GM10266 (cell line): Measurements from ENCODE around the gene ELSPBP1.

ENCODE experiments used
- DNase-seq: peaks from one replicate; pipeline ENCODE4 v3.0.0; 2012; ENCODE audit errors: extremely low spot score
- TF ChIP-seq, protein P1 (sequence below): IDR thresholded peaks from 2 replicates; pipeline ENCODE4 v1.5.1; 2012; ENCODE audit warnings: mild to moderate bottlenecking, low read depth; ENCODE audit not compliant: control insufficient read depth, insufficient read depth; ENCODE audit errors: missing control alignments

ELSPBP1 gene

DNA sequence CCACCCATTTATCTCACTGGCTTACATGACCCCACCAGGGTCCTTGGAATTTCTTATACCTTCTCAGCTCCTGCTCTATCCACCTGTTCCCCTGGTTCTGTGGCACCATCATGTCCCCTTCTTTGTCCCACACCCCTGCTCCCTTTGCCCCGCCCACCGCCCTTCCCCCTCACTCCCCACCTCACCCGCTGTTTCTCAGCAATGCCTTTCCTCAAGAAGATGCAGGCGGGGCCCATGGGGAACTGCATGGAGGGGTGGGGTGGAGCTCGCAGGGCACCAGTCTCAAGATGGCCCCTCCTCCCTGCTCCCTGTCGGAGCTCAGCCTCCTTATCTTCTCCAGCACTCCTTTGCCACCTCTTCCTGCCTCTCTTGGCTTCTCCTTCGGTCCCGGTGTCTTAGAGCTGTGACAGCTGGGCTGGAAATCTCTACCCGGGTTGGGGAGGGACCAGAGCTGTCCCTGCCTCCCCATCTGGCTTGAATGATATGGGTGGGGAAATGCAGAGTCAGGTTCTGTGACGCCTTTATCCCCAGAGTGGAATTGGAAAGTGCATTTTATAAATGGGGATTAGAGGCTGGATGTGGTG, 49.3 kb downstream of the ELSPBP1 start, which contains the start of gene CABP5:
CABP5 (minus strand) TSS at position 405 of the 584 bp plus-strand sequence; CDS start at position 248, 157 bp downstream.
- TF ChIP-seq, protein P1, sequence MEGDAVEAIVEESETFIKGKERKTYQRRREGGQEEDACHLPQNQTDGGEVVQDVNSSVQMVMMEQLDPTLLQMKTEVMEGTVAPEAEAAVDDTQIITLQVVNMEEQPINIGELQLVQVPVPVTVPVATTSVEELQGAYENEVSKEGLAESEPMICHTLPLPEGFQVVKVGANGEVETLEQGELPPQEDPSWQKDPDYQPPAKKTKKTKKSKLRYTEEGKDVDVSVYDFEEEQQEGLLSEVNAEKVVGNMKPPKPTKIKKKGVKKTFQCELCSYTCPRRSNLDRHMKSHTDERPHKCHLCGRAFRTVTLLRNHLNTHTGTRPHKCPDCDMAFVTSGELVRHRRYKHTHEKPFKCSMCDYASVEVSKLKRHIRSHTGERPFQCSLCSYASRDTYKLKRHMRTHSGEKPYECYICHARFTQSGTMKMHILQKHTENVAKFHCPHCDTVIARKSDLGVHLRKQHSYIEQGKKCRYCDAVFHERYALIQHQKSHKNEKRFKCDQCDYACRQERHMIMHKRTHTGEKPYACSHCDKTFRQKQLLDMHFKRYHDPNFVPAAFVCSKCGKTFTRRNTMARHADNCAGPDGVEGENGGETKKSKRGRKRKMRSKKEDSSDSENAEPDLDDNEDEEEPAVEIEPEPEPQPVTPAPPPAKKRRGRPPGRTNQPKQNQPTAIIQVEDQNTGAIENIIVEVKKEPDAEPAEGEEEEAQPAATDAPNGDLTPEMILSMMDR: no peak
- DNase-seq: no peak

DNA sequence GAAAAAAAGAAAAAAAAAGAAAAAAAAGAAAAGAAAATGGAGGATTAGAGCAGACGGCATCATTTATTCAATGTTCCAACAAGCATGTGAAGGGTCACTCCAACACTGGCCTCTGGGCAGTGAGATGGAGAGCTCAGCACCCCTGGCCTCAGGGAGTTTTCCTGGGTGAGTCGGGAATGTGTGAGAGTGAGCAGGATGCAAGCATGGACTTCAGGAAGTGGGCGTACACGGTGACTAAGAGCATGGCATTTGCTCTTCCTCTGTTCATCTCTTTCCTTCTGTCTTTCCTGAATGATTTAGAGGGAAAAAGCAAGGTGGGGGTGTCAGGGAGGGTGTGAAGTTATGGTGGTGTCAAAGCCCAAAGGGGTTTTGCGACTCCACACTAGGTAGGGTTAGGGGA, 50.1 kb downstream of the ELSPBP1 start:
- DNase-seq: no peak
- TF ChIP-seq, protein P1: no peak

DNA sequence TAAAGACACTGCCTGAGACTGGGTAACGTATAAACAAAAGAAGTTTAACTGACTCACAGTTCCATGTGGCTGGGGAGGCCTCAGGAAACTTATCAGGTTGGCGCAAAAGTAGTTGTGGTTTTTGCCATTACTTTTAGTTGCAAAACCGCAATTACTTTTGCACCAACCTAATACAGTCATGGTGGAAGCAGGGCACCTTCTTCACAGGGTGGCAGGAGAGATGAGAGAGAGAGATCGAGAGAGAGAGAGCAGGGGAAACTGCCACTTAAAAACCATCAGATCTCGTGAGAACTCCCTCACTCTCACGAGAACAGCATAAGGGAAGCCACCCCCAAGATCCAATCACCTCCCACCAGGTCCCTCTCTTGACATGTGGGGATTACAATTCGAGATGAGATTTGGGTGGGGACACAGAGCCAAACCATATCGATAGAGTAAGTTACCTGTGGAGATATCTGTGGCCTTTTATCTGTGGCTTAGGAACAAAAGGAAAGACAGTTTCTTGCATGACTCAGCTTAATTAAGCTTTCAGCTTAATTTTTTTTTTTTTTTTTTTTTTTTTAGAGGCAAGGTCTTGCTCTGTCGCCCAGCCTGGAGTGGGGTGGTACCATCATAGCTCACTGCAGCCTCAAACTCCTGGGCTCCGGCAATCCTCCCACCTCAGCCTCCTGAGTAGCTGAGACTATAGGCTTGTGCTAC, 57.1 kb downstream of the ELSPBP1 start:
- TF ChIP-seq, protein P1: no peak
- no peak for DNase-seq

DNA sequence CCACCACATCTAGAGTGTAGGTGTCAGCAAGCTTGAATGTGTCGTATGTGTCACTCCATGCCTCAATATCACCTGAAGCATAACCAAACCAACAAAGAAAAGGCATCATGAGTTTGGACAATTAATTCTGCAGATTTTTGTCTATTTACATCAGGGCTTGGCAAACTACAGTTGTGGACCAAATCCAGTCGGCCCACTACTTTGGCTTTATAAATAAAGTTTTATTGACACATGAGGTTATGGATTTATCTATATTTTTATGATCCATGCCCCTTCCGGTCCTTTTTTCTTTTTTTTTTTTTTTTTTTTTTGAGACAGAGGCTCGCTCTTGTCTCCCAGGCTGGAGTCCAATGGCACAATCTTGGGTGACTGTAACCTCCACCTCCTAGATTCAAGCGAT, 58.6 kb downstream of the ELSPBP1 start:
- TF ChIP-seq, protein P1: no peak
- DNase-seq: no peak

DNA sequence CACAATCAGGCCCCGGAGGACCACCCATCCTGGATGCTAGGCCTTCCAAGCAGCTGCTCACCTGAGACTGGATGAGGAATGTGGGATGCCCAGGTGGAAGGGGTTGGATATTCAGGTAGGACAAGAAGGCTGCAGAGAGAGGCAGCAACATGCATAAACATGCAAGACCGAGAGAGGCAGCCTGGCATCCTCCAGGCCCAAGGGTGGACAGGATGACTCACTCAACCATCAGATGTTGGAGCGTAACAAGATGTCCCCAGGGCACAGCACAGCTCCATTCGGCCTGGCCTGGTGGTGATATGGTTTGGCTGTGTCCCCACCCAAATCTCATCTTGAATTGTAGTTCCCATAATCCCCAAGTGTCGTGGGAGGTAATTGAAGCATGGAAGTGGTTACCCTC, 59.4 kb downstream of the ELSPBP1 start:
- TF ChIP-seq, protein P1: no peak
- no peak for DNase-seq

DNA sequence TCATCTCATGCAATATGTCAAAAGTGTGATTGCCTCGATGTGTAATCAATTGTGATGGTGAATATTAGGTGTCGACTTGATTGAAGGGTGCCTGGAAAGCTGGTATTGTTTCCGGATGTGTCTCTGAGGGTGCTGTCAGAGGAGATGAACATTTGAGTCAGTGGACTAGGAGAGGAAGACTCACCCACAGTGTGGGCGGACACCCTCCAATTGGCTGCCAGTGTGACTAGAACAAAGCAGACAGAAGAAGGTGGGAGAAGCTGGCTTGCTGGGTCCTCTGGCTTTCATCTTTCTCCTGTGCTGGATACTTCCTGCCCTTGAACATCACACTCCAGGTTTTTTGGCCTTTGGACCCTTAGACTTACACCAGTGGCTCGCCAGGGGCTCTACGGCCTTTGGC, 64.9 kb downstream of the ELSPBP1 start:
- TF ChIP-seq, protein P1: no peak
- no peak for DNase-seq

DNA sequence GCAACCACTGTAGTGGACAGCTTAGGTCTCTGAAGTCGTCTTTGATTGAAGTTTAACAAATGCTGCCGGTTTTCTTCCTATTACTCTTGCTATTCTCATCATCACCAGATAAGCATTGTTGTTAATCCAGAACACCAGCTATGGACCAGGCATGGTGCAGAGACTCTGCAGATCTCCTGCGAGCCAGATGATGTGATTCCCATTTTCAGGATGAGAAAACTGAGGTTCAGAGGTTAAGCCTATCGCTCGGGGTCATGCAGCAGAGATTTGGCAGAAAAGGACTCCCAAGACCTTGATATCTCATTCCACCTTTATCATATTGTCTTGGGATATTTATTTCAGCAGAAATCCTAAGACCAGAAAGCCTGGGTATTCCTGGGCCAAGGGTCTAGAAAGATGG, 65.9 kb downstream of the ELSPBP1 start:
- no peak for DNase-seq

More for the DNA sequence above, 65.9 kb downstream of the ELSPBP1 start:
- TF ChIP-seq, protein P1: no peak
